GM18511 (cell line): ENCODE measurements around the gene FBXO4.
"Not testable (repeated sequence)": the region's sequence is repeated elsewhere in the genome, so short reads cannot be mapped to it uniquely, and the experiment has no call there.

ENCODE experiments used
- ATAC-seq: cut with Tn5 transposase; IDR thresholded peaks from one replicate; pipeline ENCODE4 v1.9.1; 2021; ENCODE audit warnings: mild to moderate bottlenecking, moderate library complexity; ENCODE audit not compliant: unreplicated experiment

FBXO4 gene

GRCh38 chr5:41978676-41979075, 53.6 kb downstream of the FBXO4 start:
- ATAC-seq, result no peak

DNA sequence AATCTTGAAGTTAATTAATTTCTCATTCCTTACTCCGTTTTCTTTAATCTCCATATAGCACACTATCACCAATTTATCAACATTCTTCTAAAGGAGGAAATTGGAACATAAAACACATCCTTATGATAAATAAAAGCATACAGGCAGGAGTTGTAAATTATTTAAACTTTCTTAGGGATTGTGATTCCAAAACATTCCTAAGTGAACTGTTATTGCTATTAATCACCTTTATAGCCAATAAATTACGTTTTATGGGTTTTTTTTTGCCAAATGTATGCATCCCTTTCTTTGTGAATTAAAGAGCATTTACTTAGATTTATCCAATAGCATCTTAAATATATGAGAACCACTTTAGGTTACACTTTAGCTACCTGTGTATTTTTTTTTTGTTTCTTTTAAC, 55.3 kb downstream of the FBXO4 start:
- no peak for ATAC-seq

- no peak for ATAC-seq
These were observed 55.8 kb downstream of the FBXO4 start for GRCh38 chr5:41980870-41981269.

DNA sequence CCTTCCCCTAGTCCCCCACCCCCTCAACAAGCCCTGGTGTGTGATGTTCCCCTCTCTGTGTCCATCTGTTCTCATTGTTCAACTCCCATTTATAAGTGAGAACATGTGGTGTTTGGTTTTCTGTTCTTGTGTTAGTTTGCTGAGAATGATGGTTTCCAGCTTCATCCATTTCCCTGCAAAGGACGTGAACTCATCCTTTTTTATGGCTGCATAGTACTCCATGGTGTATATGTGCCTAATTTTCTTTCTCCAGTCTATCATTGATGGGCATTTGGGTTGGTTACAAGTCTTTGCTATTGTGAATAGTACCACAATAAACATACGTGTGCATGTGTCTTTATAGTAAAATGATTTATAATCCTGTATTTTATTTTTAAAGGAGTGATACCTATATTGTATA, 57.8 kb downstream of the FBXO4 start:
- ATAC-seq, result not testable (repeated sequence)

GRCh38 chr5:41983284-41983683, 58.2 kb downstream of the FBXO4 start:
- ATAC-seq, result no peak

- no peak for ATAC-seq
These were observed 61.0 kb downstream of the FBXO4 start for GRCh38 chr5:41985945-41986695.
